IMR-90 (cell line): ENCODE measurements around the gene NLRC5. TPM values are rescaled to one million over a fixed set of nuclear protein-coding genes. Genes with fewer than 3 reads are reported as not detected.

ENCODE experiments used
- ATAC-seq: fragments of 200-7000 bp; cut with Tn5 transposase; 2 replicates; pipeline ENCODE4 v1.9.1; 2020; ENCODE audit warnings: low read depth, mild to moderate bottlenecking, moderate library complexity
- BruUV-seq: library from RNA; stranded (reverse); fragments of 400-500 nt; replicated peaks from 2 replicates; lab custom pipeline; 2021; lab: Mats Ljungman, UMichigan
- CTCF ChIA-PET: fragments of 300-600 bp; formaldehyde crosslinking; extraction: SDS; loops from one replicate; lab custom pipeline; 2021; ENCODE audit warnings: antibody characterized with exemption; lab: Yijun Ruan, JAX
- POLR2A ChIA-PET: fragments of 300-600 bp; sonication (Branson Sonifier 250); formaldehyde crosslinking; loops from one replicate; lab custom pipeline; 2022; ENCODE audit warnings: antibody characterized with exemption; ENCODE audit not compliant: unreplicated experiment; lab: Charles Lee
- DNase-seq: peaks from one replicate; pipeline ENCODE4 v3.0.0; 2013
- H2AFZ ChIP-seq: replicated peaks from 2 replicates; pipeline ENCODE3; 2013; ENCODE audit warnings: low read length, mild to moderate bottlenecking; ENCODE audit not compliant: poor library complexity
- H2AK5ac ChIP-seq: 2 replicates; pipeline ENCODE4 v1.6.1; 2013; ENCODE audit warnings: low read depth, low read length, inconsistent platforms
- H2AK9ac ChIP-seq: replicated peaks from 2 replicates; pipeline ENCODE3; 2013; ENCODE audit warnings: mild to moderate bottlenecking, low read depth, low read length, moderate library complexity; ENCODE audit not compliant: poor library complexity
- H2BK120ac ChIP-seq: 2 replicates; pipeline ENCODE4 v1.6.1; 2013; ENCODE audit warnings: low read depth, low read length, inconsistent platforms
- H2BK15ac ChIP-seq: 3 replicates; pipeline ENCODE4 v1.6.1; 2013; ENCODE audit warnings: low read depth, low read length, inconsistent platforms
- H2BK20ac ChIP-seq: 2 replicates; pipeline ENCODE4 v1.6.1; 2013; ENCODE audit warnings: low read depth, mild to moderate bottlenecking, inconsistent platforms, low read length, moderate library complexity
- H2BK5ac ChIP-seq: 2 replicates; pipeline ENCODE4 v1.6.1; 2013; ENCODE audit warnings: mild to moderate bottlenecking, low read depth, low read length, inconsistent platforms; ENCODE audit not compliant: poor library complexity, severe bottlenecking
- H3K14ac ChIP-seq: replicated peaks from 2 replicates; pipeline ENCODE4 v1.6.1; 2013; ENCODE audit warnings: low read depth, low read length, inconsistent platforms
- H3K18ac ChIP-seq: 2 replicates; pipeline ENCODE4 v1.6.1; 2013; ENCODE audit warnings: low read depth, low read length, control low read depth
- H3K23ac ChIP-seq: 2 replicates; pipeline ENCODE4 v1.6.1; 2013; ENCODE audit warnings: low read depth, low read length, inconsistent platforms
- H3K27ac ChIP-seq: 2 replicates; pipeline ENCODE4 v1.5.1; 2013; ENCODE audit warnings: mild to moderate bottlenecking, control low read depth, low read length; ENCODE audit not compliant: insufficient read depth
- H3K27me3 ChIP-seq: 2 replicates; pipeline ENCODE4 v1.6.1; 2013; ENCODE audit warnings: low read length; ENCODE audit not compliant: control insufficient read depth, insufficient read depth
- H3K36me3 ChIP-seq: 2 replicates; pipeline ENCODE4 v1.6.1; 2013; ENCODE audit warnings: low read length, mixed read lengths; ENCODE audit not compliant: control insufficient read depth, insufficient read depth
- H3K4ac ChIP-seq: 2 replicates; pipeline ENCODE4 v1.6.1; 2013; ENCODE audit warnings: low read depth, low read length, inconsistent platforms
- H3K4me1 ChIP-seq: 2 replicates; pipeline ENCODE4 v1.6.1; 2013; ENCODE audit warnings: low read length, mixed read lengths; ENCODE audit not compliant: control insufficient read depth, insufficient read depth
- H3K4me2 ChIP-seq: 2 replicates; pipeline ENCODE4 v1.6.1; 2013; ENCODE audit warnings: low read depth, mild to moderate bottlenecking, control low read depth, low read length, moderate library complexity
- H3K4me3 ChIP-seq: 2 replicates; pipeline ENCODE4 v1.5.1; 2013; ENCODE audit warnings: low read depth, mild to moderate bottlenecking, control low read depth, low read length, moderate library complexity; ENCODE audit not compliant: insufficient read depth
- H3K56ac ChIP-seq: 2 replicates; pipeline ENCODE4 v1.6.1; 2013; ENCODE audit warnings: low read length, inconsistent platforms; ENCODE audit not compliant: insufficient read depth; ENCODE audit errors: extremely low read depth
- H3K79me1 ChIP-seq, 2 experiments: 2 replicates each; pipeline ENCODE4 v1.6.1; 2013; ENCODE audit warnings: low read length in 2 of 2, inconsistent platforms in 1 of 2, low read depth in 1 of 2
- H3K9ac ChIP-seq: 2 replicates; pipeline ENCODE4 v1.6.1; 2013; ENCODE audit warnings: low read depth, low read length, control low read depth
- H3K9me1 ChIP-seq: 2 replicates; pipeline ENCODE4 v1.6.1; 2013; ENCODE audit warnings: low read length, inconsistent platforms; ENCODE audit not compliant: insufficient read depth
- H3K9me3 ChIP-seq: 2 replicates; pipeline ENCODE4 v1.6.1; 2013; ENCODE audit warnings: low read length; ENCODE audit not compliant: control insufficient read depth, insufficient read depth
- H4K20me1 ChIP-seq: 2 replicates; pipeline ENCODE4 v1.6.1; 2013; ENCODE audit warnings: low read length, inconsistent platforms; ENCODE audit not compliant: insufficient read depth
- H4K5ac ChIP-seq: 2 replicates; pipeline ENCODE4 v1.6.1; 2013; ENCODE audit warnings: mild to moderate bottlenecking, low read depth, low read length, control low read depth
- H4K8ac ChIP-seq, 2 experiments: 2 replicates each; pipeline ENCODE4 v1.6.1; 2013; ENCODE audit warnings: low read depth in 2 of 2, low read length in 2 of 2, control low read depth in 1 of 2, inconsistent platforms in 1 of 2
- H4K91ac ChIP-seq: 2 replicates; pipeline ENCODE4 v1.6.1; 2013; ENCODE audit warnings: low read depth, low read length, inconsistent platforms; ENCODE audit not compliant: insufficient read depth
- BHLHE40 ChIP-seq: fragments of 150-350 bp; IDR thresholded peaks from 2 replicates; pipeline ENCODE4 v1.6.1; 2016; ENCODE audit warnings: mild to moderate bottlenecking, low read depth, low read length
- CEBPB ChIP-seq: IDR thresholded peaks from 2 replicates; pipeline ENCODE4 v1.6.1; 2012; ENCODE audit warnings: low read depth, low read length, improper control_type of control experiment
- CHD1 ChIP-seq: IDR thresholded peaks from 2 replicates; pipeline ENCODE4 v1.6.1; 2012; ENCODE audit warnings: low read depth, low read length, improper control_type of control experiment
- CTCF ChIP-seq: conservative IDR thresholded peaks from 2 replicates; pipeline ENCODE4 v1.5.1; 2012; ENCODE audit warnings: mild to moderate bottlenecking, low read depth, low read length, improper control_type of control experiment
- ELK1 ChIP-seq: fragments of 150-350 bp; IDR thresholded peaks from 2 replicates; pipeline ENCODE4 v1.6.1; 2016; ENCODE audit warnings: low read depth, mild to moderate bottlenecking, low read length, moderate library complexity, borderline replicate concordance
- FOS ChIP-seq: fragments of 150-350 bp; IDR thresholded peaks from 2 replicates; pipeline ENCODE4 v1.6.1; 2016; ENCODE audit warnings: low read depth, low read length
- MAFK ChIP-seq: IDR thresholded peaks from 2 replicates; pipeline ENCODE4 v1.6.1; 2012; ENCODE audit warnings: low read depth, low read length, improper control_type of control experiment
- MAZ ChIP-seq: IDR thresholded peaks from 2 replicates; pipeline ENCODE4 v1.6.1; 2012; ENCODE audit warnings: low read depth, mild to moderate bottlenecking, low read length, improper control_type of control experiment, moderate library complexity, borderline replicate concordance
- MXI1 ChIP-seq: IDR thresholded peaks from 2 replicates; pipeline ENCODE4 v1.6.1; 2012; ENCODE audit warnings: low read depth, mild to moderate bottlenecking, low read length, moderate library complexity, borderline replicate concordance
- NFE2L2 ChIP-seq: fragments of 150-350 bp; IDR thresholded peaks from 2 replicates; pipeline ENCODE4 v1.6.1; 2016; ENCODE audit warnings: low read depth, mild to moderate bottlenecking, low read length
- POLR2A ChIP-seq: IDR thresholded peaks from 2 replicates; pipeline ENCODE4 v1.6.1; 2012; ENCODE audit warnings: mild to moderate bottlenecking, low read depth, low read length
- RAD21 ChIP-seq: IDR thresholded peaks from 2 replicates; pipeline ENCODE4 v1.6.1; 2012; ENCODE audit warnings: low read length, improper control_type of control experiment
- RCOR1 ChIP-seq: IDR thresholded peaks from 2 replicates; pipeline ENCODE4 v1.6.1; 2012; ENCODE audit warnings: mild to moderate bottlenecking, low read length, improper control_type of control experiment; ENCODE audit not compliant: insufficient replicate concordance
- RFX5 ChIP-seq: IDR thresholded peaks from 2 replicates; pipeline ENCODE4 v1.8.0; 2012; ENCODE audit warnings: low read depth, mild to moderate bottlenecking, low read length, moderate library complexity
- SMC3 ChIP-seq: fragments of 150-350 bp; IDR thresholded peaks from 2 replicates; pipeline ENCODE4 v1.6.1; 2016; ENCODE audit warnings: low read depth, mild to moderate bottlenecking, antibody characterized with exemption, low read length, moderate library complexity
- USF2 ChIP-seq: fragments of 150-350 bp; IDR thresholded peaks from 2 replicates; pipeline ENCODE4 v1.6.1; 2017; ENCODE audit warnings: mild to moderate bottlenecking, antibody characterized with exemption, low read length, low read depth
- WGBS, 2 experiments: methylation state at CpG; one replicate each; pipeline versions ENCODE4 v1.1.5 to v1.1.7; 2013; ENCODE audit warnings: missing lambda C conversion rate in 2 of 2; ENCODE audit not compliant: insufficient read length in 1 of 2; ENCODE audit errors: extremely low coverage in 2 of 2; 5-methylcytosine and 5-hydroxymethylcytosine counted together
- dilution Hi-C: fragments of 300-500 bp; cut with HindIII; formaldehyde crosslinking; loops from one replicate; pipeline ENCODE4 v1.14.3; 2018; ENCODE audit warnings: low sequenced_read_pairs; ENCODE audit not compliant: unreplicated experiment
- in situ Hi-C: fragments of 300-500 bp; cut with MboI; formaldehyde crosslinking; loops from 3 replicates; pipeline ENCODE4 v1.14.3; 2019; ENCODE audit warnings: low sequenced_read_pairs, inconsistent platforms, mixed read lengths
- intact Hi-C: fragments of 100-400 bp; cut with micrococcal nuclease; formaldehyde crosslinking; loops from 2 replicates; pipeline ENCODE4 v1.10.0; 2022
- polyA plus RNA-seq, 3 experiments: library from polyadenylated mRNA; depleted of rRNA; stranded (reverse); fragments of >200 nt; gene quantifications; 2 replicates each; pipeline ENCODE4 v1.2.3, GENCODE V29; 2012; ENCODE audit warnings: low replicate concordance in 1 of 3
- total RNA-seq: library from RNA; depleted of rRNA; stranded (reverse); fragments of >200 nt; gene quantifications from 2 replicates; pipeline ENCODE4 v1.2.3, GENCODE V29; 2012

The NLRC5 gene
- total and polyA plus RNA-seq, 2 of the 4 experiments (the other 2 are of a cell fraction) = 9.1 to 14.9 TPM

GRCh38 chr16:57019746-57020145 is 30.4 kb downstream of the NLRC5 start:
- no peak overlapping the region for H3K18ac ChIP-seq
- in situ Hi-C loops = no loop called here
- TF ChIP-seq CTCF = no peak
- no peak for TF ChIP-seq BHLHE40
- TF ChIP-seq USF2 = no peak
- no peak for TF ChIP-seq CHD1
- TF ChIP-seq RAD21 = no peak
- no peak for TF ChIP-seq RFX5
- TF ChIP-seq SMC3 = no peak
- TF ChIP-seq ELK1 = no peak
- no peak for TF ChIP-seq FOS
- no peak for TF ChIP-seq NFE2L2
- no peak for TF ChIP-seq MAZ
- no peak for TF ChIP-seq MAFK
- no peak for TF ChIP-seq CEBPB
- no peak for TF ChIP-seq MXI1
- no peak for TF ChIP-seq POLR2A
- TF ChIP-seq RCOR1 = no peak
- no peak overlapping the region for H3K4me2 ChIP-seq
- H3K4me3 ChIP-seq = no peak overlapping the region
- H4K91ac ChIP-seq = no peak overlapping the region
- no peaks in the 10 kb centered on the region for H4K20me1 ChIP-seq
- peak overlapping the region; percentile 42 for H2AK9ac ChIP-seq
- no peak overlapping the region for H2BK20ac ChIP-seq
- peaks cover 10 to 36% of the 10 kb centered on the region in 2 experiments; a peak in 3 of 4 replicates for H3K79me1 ChIP-seq
- no peak overlapping the region for H2BK120ac ChIP-seq
- POLR2A ChIA-PET = no interaction called here
- peaks cover 2% of the 10 kb centered on the region; the same call in 1 of the 2 replicates for H3K9me3 ChIP-seq
- no peak for DNase-seq
- H3K23ac ChIP-seq = no peak overlapping the region
- ATAC-seq = no peak
- no peak overlapping the region for H4K8ac ChIP-seq
- H3K9ac ChIP-seq = no peak overlapping the region
- dilution Hi-C loops = no loop called here
- H3K4ac ChIP-seq = no peak overlapping the region
- no peak overlapping the region for H2AK5ac ChIP-seq
- H2BK15ac ChIP-seq = no peak overlapping the region
- peaks cover 39% of the 10 kb centered on the region for H3K36me3 ChIP-seq
- no peaks in the 10 kb centered on the region for H3K27me3 ChIP-seq
- no peak overlapping the region for H2AFZ ChIP-seq
- H3K4me1 ChIP-seq = no peaks in the 10 kb centered on the region
- WGBS, 2 experiments = 70% methylated on average over 1 of the region's 2 CpGs; no CpG with 5 or more reads in 1 of the 2 experiments
- CTCF ChIA-PET = no interaction called here
- H3K14ac ChIP-seq = no peak overlapping the region
- intact Hi-C loops = no loop called here
- no peak overlapping the region for H3K27ac ChIP-seq
- no TSS peak for BruUV-seq
- peaks cover 16% of the 10 kb centered on the region for H3K9me1 ChIP-seq
- H4K5ac ChIP-seq = no peak overlapping the region
- H3K56ac ChIP-seq = no peak overlapping the region
- H2BK5ac ChIP-seq = no peak overlapping the region
